Chondrocyte (in vitro differentiated cells): ENCODE measurements around the gene DTNA. TPM values are rescaled to one million over a fixed set of nuclear protein-coding genes. Genes with fewer than 3 reads are reported as not detected.

Experiments
- DNase-seq: peaks from one replicate; pipeline ENCODE4 v3.0.0; 2021; ENCODE audit warnings: mixed read lengths, low spot score
- H3K27ac Mint-ChIP-seq: one replicate; pipeline ENCODE4 v1.8.0; 2021; ENCODE audit warnings: mild to moderate bottlenecking, moderate library complexity, mixed read lengths; ENCODE audit not compliant: unreplicated experiment
- H3K27me3 Mint-ChIP-seq: 2 replicates; pipeline ENCODE4 v1.8.0; 2021; ENCODE audit warnings: low read depth, mixed read lengths
- H3K36me3 Mint-ChIP-seq: 2 replicates; pipeline ENCODE4 v1.8.0; 2021; ENCODE audit warnings: low read depth, mixed read lengths
- H3K4me1 Mint-ChIP-seq: 2 replicates; pipeline ENCODE4 v1.8.0; 2021; ENCODE audit warnings: low read depth, mild to moderate bottlenecking, mixed read lengths
- H3K4me3 Mint-ChIP-seq: one replicate; pipeline ENCODE4 v1.8.0; 2021; ENCODE audit warnings: mild to moderate bottlenecking, moderate library complexity, mixed read lengths; ENCODE audit not compliant: unreplicated experiment
- H3K9me3 Mint-ChIP-seq: 2 replicates; pipeline ENCODE4 v1.8.0; 2021; ENCODE audit warnings: low read depth, mixed read lengths
- CTCF ChIP-seq: fragments of 200-600 bp; sonication (generic); IDR thresholded peaks from 2 replicates; pipeline ENCODE4 v1.5.0; 2021; ENCODE audit warnings: antibody characterized with exemption, mild to moderate bottlenecking, moderate library complexity
- total RNA-seq: library from RNA; stranded (reverse); gene quantifications from 3 replicates; pipeline ENCODE4 v1.2.1, GENCODE V29; 2021

The DTNA gene
- total RNA-seq, 1 donor from 2014 or later = 3.7 TPM

GRCh38 chr18:34802959-34803358 is 92.9 kb downstream of the DTNA start:
- Mint-ChIP-seq H3K4me3 (no peak overlapping the region), H3K27me3 (no peaks in the 10 kb centered on the region), H3K27ac (no peak overlapping the region), H3K4me1 (no peaks in the 10 kb centered on the region), H3K36me3 (no peaks in the 10 kb centered on the region), H3K9me3 (no peaks in the 10 kb centered on the region)
- TF ChIP-seq CTCF = no peak
- DNase-seq = no peak

- DNase-seq = no peak
- H3K27me3 Mint-ChIP-seq = no peaks in the 10 kb centered on the region
- no peaks in the 10 kb centered on the region for H3K36me3 Mint-ChIP-seq
- no peak for TF ChIP-seq CTCF
- no peaks in the 10 kb centered on the region for H3K4me1 Mint-ChIP-seq
- no peak overlapping the region for H3K4me3 Mint-ChIP-seq
- H3K27ac Mint-ChIP-seq = no peak overlapping the region
- H3K9me3 Mint-ChIP-seq = no peaks in the 10 kb centered on the region
Measured at GRCh38 chr18:34803877-34804400, 93.8 kb downstream of the DTNA start.

- H3K4me3 Mint-ChIP-seq = no peak overlapping the region
- H3K27me3 Mint-ChIP-seq = no peaks in the 10 kb centered on the region
- DNase-seq = no peak
- no peaks in the 10 kb centered on the region for H3K4me1 Mint-ChIP-seq
- H3K36me3 Mint-ChIP-seq = no peaks in the 10 kb centered on the region
- H3K27ac Mint-ChIP-seq = no peak overlapping the region
- TF ChIP-seq CTCF = no peak
- no peaks in the 10 kb centered on the region for H3K9me3 Mint-ChIP-seq
Measured at GRCh38 chr18:34805103-34805877, 95.2 kb downstream of the DTNA start.

GRCh38 chr18:34805878-34806351 is 95.8 kb downstream of the DTNA start:
- H3K4me1 Mint-ChIP-seq = no peaks in the 10 kb centered on the region
- H3K36me3 Mint-ChIP-seq = no peaks in the 10 kb centered on the region
- TF ChIP-seq CTCF = no peak
- no peak overlapping the region for H3K4me3 Mint-ChIP-seq
- no peak for DNase-seq
- no peak overlapping the region for H3K27ac Mint-ChIP-seq
- no peaks in the 10 kb centered on the region for H3K27me3 Mint-ChIP-seq
- H3K9me3 Mint-ChIP-seq = no peaks in the 10 kb centered on the region

- DNase-seq = no peak
- H3K36me3 Mint-ChIP-seq = no peaks in the 10 kb centered on the region
- no peaks in the 10 kb centered on the region for H3K4me1 Mint-ChIP-seq
- no peaks in the 10 kb centered on the region for H3K27me3 Mint-ChIP-seq
- H3K4me3 Mint-ChIP-seq = no peak overlapping the region
- no peaks in the 10 kb centered on the region for H3K9me3 Mint-ChIP-seq
- TF ChIP-seq CTCF = no peak
- H3K27ac Mint-ChIP-seq = no peak overlapping the region
Measured at GRCh38 chr18:34806527-34806926, 96.4 kb downstream of the DTNA start.
